HG02943 (cell line): ENCODE results near the gene PER2.
"Not testable (repeated sequence)": the region's sequence is repeated elsewhere in the genome, so short reads cannot be mapped to it uniquely, and the experiment has no call there.

Experiments
- ATAC-seq: cut with Tn5 transposase; IDR thresholded peaks from one replicate; pipeline ENCODE4 v1.9.1; 2021; ENCODE audit warnings: mild to moderate bottlenecking, low read depth, moderate library complexity; ENCODE audit not compliant: unreplicated experiment

PER2 gene

GRCh38 chr2:238289574-238289973 lies 1.2 kb upstream of the PER2 start:
- no peak for ATAC-seq

GRCh38 chr2:238288650-238289573 lies 502 bp upstream of the PER2 start:
- ATAC-seq: peak; percentile 90

GRCh38 chr2:238286987-238287736 lies 1.2 kb downstream of the PER2 start:
- ATAC-seq: no peak

GRCh38 chr2:238286551-238286950 lies 1.9 kb downstream of the PER2 start:
- no peak for ATAC-seq

GRCh38 chr2:238286095-238286494 lies 2.3 kb downstream of the PER2 start:
- ATAC-seq: no peak

- no peak for ATAC-seq
These were observed 2.7 kb downstream of the PER2 start for GRCh38 chr2:238285653-238286082.

GRCh38 chr2:238284802-238285515 lies 3.5 kb downstream of the PER2 start:
- ATAC-seq: no peak

GRCh38 chr2:238282861-238283738 lies 5.3 kb downstream of the PER2 start:
- ATAC-seq: no peak

- no peak for ATAC-seq
These were observed 6.5 kb downstream of the PER2 start for GRCh38 chr2:238281826-238282480.

GRCh38 chr2:238280083-238280825 lies 8.2 kb downstream of the PER2 start:
- ATAC-seq: no peak

- no peak for ATAC-seq
These were observed 9.1 kb downstream of the PER2 start for GRCh38 chr2:238279324-238279682.

GRCh38 chr2:238278626-238279323 lies 9.6 kb downstream of the PER2 start:
- no peak for ATAC-seq

GRCh38 chr2:238277695-238278094 lies 10.7 kb downstream of the PER2 start:
- ATAC-seq: no peak

- no peak for ATAC-seq
These were observed 14.1 kb downstream of the PER2 start for GRCh38 chr2:238274152-238274865.

- not testable (repeated sequence) for ATAC-seq
These were observed 15.0 kb downstream of the PER2 start for GRCh38 chr2:238273433-238273832.

- ATAC-seq: no peak
These were observed 16.3 kb downstream of the PER2 start for GRCh38 chr2:238272156-238272555.

GRCh38 chr2:238271686-238272085 lies 16.7 kb downstream of the PER2 start:
- ATAC-seq: not testable (repeated sequence)
